Measurements from ENCODE around the gene GRM7. TPM values are rescaled to one million over a fixed set of nuclear protein-coding genes. Genes with fewer than 3 reads are reported as not detected.

GRM7 gene
- total and polyA plus RNA-seq, 4 experiments from 2014 or later = not detected

- no peaks in the 10 kb centered on the region for H3K4me1 ChIP-seq (ENCODE audit: insufficient read depth, low read length)
- H3K27ac ChIP-seq (ENCODE audit: low read depth, low read length) = no peak overlapping the region
- POLR2A ChIA-PET (ENCODE audit: partially characterized antibody) = no interaction called here
- H3K36me3 ChIP-seq (ENCODE audit: insufficient read depth, low read length) = no peaks in the 10 kb centered on the region
- no peak overlapping the region for H3K4me3 Mint-ChIP-seq
- H3K9me3 Mint-ChIP-seq = peaks cover 0 to 15% (median 2%) of the 10 kb centered on the region in 8 donors
- intact Hi-C loops (cut with micrococcal nuclease) = no loop called here
- no peak overlapping the region for H3K4me3 ChIP-seq (ENCODE audit: low read length in 2 of 2)
- CTCF ChIA-PET (ENCODE audit: partially characterized antibody) = no interaction called here
- no peaks in the 10 kb centered on the region for H3K9me3 ChIP-seq (ENCODE audit: control insufficient read depth in 1 of 2, low read length in 2 of 2)
- H3K4me1 Mint-ChIP-seq = no peaks in the 10 kb centered on the region
- no peak for DNase-seq
- no peaks in the 10 kb centered on the region for H3K27me3 ChIP-seq (ENCODE audit: insufficient read depth, low read length)
- H3K27ac Mint-ChIP-seq = no peak overlapping the region
- no peaks in the 10 kb centered on the region for H3K27me3 Mint-ChIP-seq
- no peaks in the 10 kb centered on the region for H3K36me3 Mint-ChIP-seq
Observed at GRCh38 chr3:7015683-7016440, 154.9 kb downstream of the GRM7 start.

GRCh38 chr3:7025581-7026300, 164.8 kb downstream of the GRM7 start:
- Histone ChIP-seq H3K36me3 (ENCODE audit: insufficient read depth, low read length) (no peaks in the 10 kb centered on the region), H3K9me3 (ENCODE audit: control insufficient read depth in 1 of 2, low read length in 2 of 2) (no peaks in the 10 kb centered on the region), H3K27ac (ENCODE audit: low read depth, low read length) (no peak overlapping the region), H3K4me1 (ENCODE audit: insufficient read depth, low read length) (no peaks in the 10 kb centered on the region), H3K27me3 (ENCODE audit: insufficient read depth, low read length) (no peaks in the 10 kb centered on the region), H3K4me3 (ENCODE audit: low read length in 2 of 2) (no peak overlapping the region)
- DNase-seq = no peak
- no peak overlapping the region for H3K27ac Mint-ChIP-seq
- H3K9me3 Mint-ChIP-seq = peaks cover 0 to 4% (median 0%) of the 10 kb centered on the region in 8 donors
- H3K4me3 Mint-ChIP-seq = peak overlapping the region in 1 of 8 donors; percentile 6
- H3K27me3 Mint-ChIP-seq = no peaks in the 10 kb centered on the region
- H3K4me1 Mint-ChIP-seq = no peaks in the 10 kb centered on the region
- intact Hi-C loops (cut with micrococcal nuclease) = no loop called here
- CTCF ChIA-PET (ENCODE audit: partially characterized antibody) = no interaction called here
- H3K36me3 Mint-ChIP-seq = no peaks in the 10 kb centered on the region
- POLR2A ChIA-PET (ENCODE audit: partially characterized antibody) = no interaction called here

DNA sequence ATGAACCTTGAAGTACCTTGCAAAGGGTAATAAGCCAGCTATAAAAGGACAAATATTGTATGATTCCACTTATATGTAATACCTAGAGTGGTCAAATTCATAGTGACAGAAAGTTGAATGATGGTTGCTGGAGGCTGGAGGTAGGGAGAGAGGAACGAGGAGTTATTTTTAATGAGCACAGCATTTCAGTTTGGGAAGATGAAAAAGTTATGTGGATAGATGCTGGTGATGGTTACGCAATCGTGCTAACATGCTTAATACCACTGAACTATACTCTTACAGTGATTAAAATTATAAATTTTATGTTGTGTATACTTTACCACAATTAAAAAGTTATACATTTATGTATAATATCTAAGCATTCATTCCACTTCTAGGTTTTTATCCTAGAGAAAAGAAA, 168.6 kb downstream of the GRM7 start:
- H3K4me1 ChIP-seq (ENCODE audit: insufficient read depth, low read length) = no peaks in the 10 kb centered on the region
- ChIA-PET POLR2A (ENCODE audit: partially characterized antibody) (no interaction called here), CTCF (ENCODE audit: partially characterized antibody) (no interaction called here)
- no peak overlapping the region for H3K27ac ChIP-seq (ENCODE audit: low read depth, low read length)
- H3K36me3 ChIP-seq (ENCODE audit: insufficient read depth, low read length) = no peaks in the 10 kb centered on the region
- Mint-ChIP-seq H3K27ac (no peak overlapping the region), H3K4me1 (no peaks in the 10 kb centered on the region), H3K27me3 (no peaks in the 10 kb centered on the region), H3K9me3 (peaks cover 0 to 6% (median 3%) of the 10 kb centered on the region in 8 donors), H3K4me3 (no peak overlapping the region), H3K36me3 (no peaks in the 10 kb centered on the region)
- no peaks in the 10 kb centered on the region for H3K9me3 ChIP-seq (ENCODE audit: control insufficient read depth in 1 of 2, low read length in 2 of 2)
- intact Hi-C loops (cut with micrococcal nuclease) = no loop called here
- no peaks in the 10 kb centered on the region for H3K27me3 ChIP-seq (ENCODE audit: insufficient read depth, low read length)
- no peak overlapping the region for H3K4me3 ChIP-seq (ENCODE audit: low read length in 2 of 2)
- DNase-seq = no peak

GRCh38 chr3:7038394-7038793, 177.5 kb downstream of the GRM7 start:
- no peaks in the 10 kb centered on the region for H3K4me1 ChIP-seq (ENCODE audit: insufficient read depth, low read length)
- ChIA-PET CTCF (ENCODE audit: partially characterized antibody) (no interaction called here), POLR2A (ENCODE audit: partially characterized antibody) (no interaction called here)
- H3K9me3 ChIP-seq (ENCODE audit: control insufficient read depth in 1 of 2, low read length in 2 of 2) = no peaks in the 10 kb centered on the region
- H3K4me3 Mint-ChIP-seq = no peak overlapping the region
- H3K27ac ChIP-seq (ENCODE audit: low read depth, low read length) = no peak overlapping the region
- DNase-seq = no peak
- H3K36me3 ChIP-seq (ENCODE audit: insufficient read depth, low read length) = no peaks in the 10 kb centered on the region
- intact Hi-C loops (cut with micrococcal nuclease) = no loop called here
- H3K4me3 ChIP-seq (ENCODE audit: low read length in 2 of 2) = no peak overlapping the region
- H3K9me3 Mint-ChIP-seq = peaks cover 0 to 8% (median 3%) of the 10 kb centered on the region in 8 donors
- no peaks in the 10 kb centered on the region for H3K36me3 Mint-ChIP-seq
- H3K27ac Mint-ChIP-seq = no peak overlapping the region
- no peaks in the 10 kb centered on the region for H3K27me3 Mint-ChIP-seq
- no peaks in the 10 kb centered on the region for H3K27me3 ChIP-seq (ENCODE audit: insufficient read depth, low read length)
- H3K4me1 Mint-ChIP-seq = no peaks in the 10 kb centered on the region

GRCh38 chr3:7062714-7063113, 201.8 kb downstream of the GRM7 start:
- H3K27ac ChIP-seq (ENCODE audit: low read depth, low read length) = no peak overlapping the region
- ChIA-PET CTCF (ENCODE audit: partially characterized antibody) (no interaction called here), POLR2A (ENCODE audit: partially characterized antibody) (no interaction called here)
- no peaks in the 10 kb centered on the region for H3K9me3 ChIP-seq (ENCODE audit: control insufficient read depth in 1 of 2, low read length in 2 of 2)
- H3K4me1 ChIP-seq (ENCODE audit: insufficient read depth, low read length) = no peaks in the 10 kb centered on the region
- no peak overlapping the region for H3K4me3 ChIP-seq (ENCODE audit: low read length in 2 of 2)
- intact Hi-C loops (cut with micrococcal nuclease) = no loop called here
- no peaks in the 10 kb centered on the region for H3K4me1 Mint-ChIP-seq
- DNase-seq = no peak
- H3K9me3 Mint-ChIP-seq = peaks cover 0 to 17% (median 6%) of the 10 kb centered on the region in 8 donors
- H3K36me3 ChIP-seq (ENCODE audit: insufficient read depth, low read length) = no peaks in the 10 kb centered on the region
- no peaks in the 10 kb centered on the region for H3K36me3 Mint-ChIP-seq
- H3K27ac Mint-ChIP-seq = no peak overlapping the region
- H3K27me3 ChIP-seq (ENCODE audit: insufficient read depth, low read length) = no peaks in the 10 kb centered on the region
- H3K4me3 Mint-ChIP-seq = no peak overlapping the region
- H3K27me3 Mint-ChIP-seq = no peaks in the 10 kb centered on the region

DNA sequence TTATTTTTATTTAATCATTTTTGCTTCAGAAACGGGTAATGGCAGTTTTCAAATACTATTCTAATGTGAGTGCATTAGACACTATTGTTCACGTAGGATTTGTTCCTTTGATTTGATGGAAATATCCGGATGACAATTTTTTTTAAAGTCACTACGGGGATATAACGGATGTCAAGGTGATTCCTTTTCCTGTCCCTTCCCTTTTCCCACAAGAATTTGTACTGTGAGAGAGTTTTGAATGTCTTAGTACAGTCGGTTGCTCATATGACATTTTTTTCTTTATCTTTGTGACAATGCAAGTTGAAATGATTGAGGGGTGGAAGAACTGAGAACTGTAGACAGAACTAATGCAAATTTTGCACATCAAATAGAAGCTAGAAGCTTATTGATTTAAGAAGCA, 209.5 kb downstream of the GRM7 start:
- Histone ChIP-seq H3K4me1 (ENCODE audit: insufficient read depth, low read length) (no peaks in the 10 kb centered on the region), H3K9me3 (ENCODE audit: control insufficient read depth in 1 of 2, low read length in 2 of 2) (no peaks in the 10 kb centered on the region), H3K4me3 (ENCODE audit: low read length in 2 of 2) (no peak overlapping the region), H3K27ac (ENCODE audit: low read depth, low read length) (no peak overlapping the region), H3K27me3 (ENCODE audit: insufficient read depth, low read length) (no peaks in the 10 kb centered on the region), H3K36me3 (ENCODE audit: insufficient read depth, low read length) (no peaks in the 10 kb centered on the region)
- Mint-ChIP-seq H3K27me3 (no peaks in the 10 kb centered on the region), H3K27ac (no peak overlapping the region), H3K36me3 (no peaks in the 10 kb centered on the region), H3K4me1 (no peaks in the 10 kb centered on the region), H3K9me3 (peaks cover 0 to 12% (median 2%) of the 10 kb centered on the region in 8 donors), H3K4me3 (no peak overlapping the region)
- DNase-seq = no peak
- CTCF ChIA-PET (ENCODE audit: partially characterized antibody) = no interaction called here
- POLR2A ChIA-PET (ENCODE audit: partially characterized antibody) = no interaction called here
- intact Hi-C loops (cut with micrococcal nuclease) = no loop called here

DNA sequence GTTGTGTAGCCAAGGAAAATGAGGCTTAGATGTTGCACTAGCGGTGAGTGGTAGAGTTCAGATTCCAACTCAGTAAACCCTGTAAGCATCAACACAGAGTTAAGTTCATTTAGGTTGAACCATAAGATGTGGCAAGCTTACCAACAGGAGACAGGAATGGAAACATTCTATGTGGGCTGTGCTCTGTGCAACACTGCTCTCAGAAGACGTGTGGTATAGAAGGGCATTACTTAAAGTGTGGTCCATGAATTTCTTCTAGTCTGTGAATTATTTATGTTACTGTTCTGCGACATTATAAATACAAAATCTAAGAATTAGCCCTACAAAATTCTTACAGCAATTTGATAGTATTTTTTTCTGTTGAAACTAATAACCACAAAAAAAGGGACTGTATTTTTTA, 213.3 kb downstream of the GRM7 start:
- H3K9me3 Mint-ChIP-seq = peaks cover 0 to 13% (median under 1%) of the 10 kb centered on the region in 8 donors
- intact Hi-C loops (cut with micrococcal nuclease) = no loop called here
- CTCF ChIA-PET (ENCODE audit: partially characterized antibody) = no interaction called here

More for the DNA sequence above, 213.3 kb downstream of the GRM7 start:
- Mint-ChIP-seq H3K4me3 (no peak overlapping the region), H3K4me1 (no peaks in the 10 kb centered on the region), H3K36me3 (no peaks in the 10 kb centered on the region), H3K27me3 (no peaks in the 10 kb centered on the region), H3K27ac (no peak overlapping the region)
- no peaks in the 10 kb centered on the region for H3K4me1 ChIP-seq (ENCODE audit: insufficient read depth, low read length)
- H3K36me3 ChIP-seq (ENCODE audit: insufficient read depth, low read length) = no peaks in the 10 kb centered on the region
- H3K9me3 ChIP-seq (ENCODE audit: control insufficient read depth in 1 of 2, low read length in 2 of 2) = no peaks in the 10 kb centered on the region
- DNase-seq = no peak
- H3K27me3 ChIP-seq (ENCODE audit: insufficient read depth, low read length) = no peaks in the 10 kb centered on the region
- H3K4me3 ChIP-seq (ENCODE audit: low read length in 2 of 2) = no peak overlapping the region
- no peak overlapping the region for H3K27ac ChIP-seq (ENCODE audit: low read depth, low read length)
- POLR2A ChIA-PET (ENCODE audit: partially characterized antibody) = no interaction called here

All from CD4-positive, alpha-beta memory T cell (primary cell).